Smooth muscle cell (in vitro differentiated cells): ENCODE results near the gene KANSL1. TPM values are rescaled to one million over a fixed set of nuclear protein-coding genes. Genes with fewer than 3 reads are reported as not detected.

Source experiments
- DNase-seq: peaks from one replicate; lab custom pipeline; 2025; ENCODE audit not compliant: unreplicated experiment; lab: John Stamatoyannopoulos, UW
- H2AFZ ChIP-seq: fragments of 200-600 bp; sonication (generic); 2 replicates; pipeline ENCODE4 v1.6.0; 2016; ENCODE audit warnings: antibody characterized with exemption, low read depth, mild to moderate bottlenecking
- H3F3A ChIP-seq: fragments of 200-600 bp; sonication (generic); 2 replicates; pipeline ENCODE4 v1.6.0; 2017; ENCODE audit warnings: antibody characterized with exemption, low read depth
- H3K27ac ChIP-seq: fragments of 200-600 bp; sonication (generic); 2 replicates; pipeline ENCODE4 v1.5.1; 2016; ENCODE audit warnings: low read depth, mild to moderate bottlenecking
- H3K27me3 ChIP-seq: fragments of 200-600 bp; sonication (generic); 2 replicates; pipeline ENCODE4 v1.6.1; 2016; ENCODE audit warnings: low read depth, mild to moderate bottlenecking
- H3K36me3 ChIP-seq: fragments of 200-600 bp; sonication (generic); 2 replicates; pipeline ENCODE4 v1.5.1; 2016; ENCODE audit warnings: low read depth
- H3K4me1 ChIP-seq: fragments of 200-600 bp; sonication (generic); 2 replicates; pipeline ENCODE4 v1.5.1; 2016; ENCODE audit warnings: low read depth
- H3K4me2 ChIP-seq: fragments of 200-600 bp; sonication (generic); 2 replicates; pipeline ENCODE4 v1.6.0; 2016; ENCODE audit warnings: mild to moderate bottlenecking
- H3K4me3 ChIP-seq: fragments of 200-600 bp; sonication (generic); 2 replicates; pipeline ENCODE4 v1.5.1; 2016; ENCODE audit warnings: mild to moderate bottlenecking
- H3K79me2 ChIP-seq: fragments of 200-600 bp; sonication (generic); 2 replicates; pipeline ENCODE4 v1.6.0; 2016; ENCODE audit warnings: low read depth, mild to moderate bottlenecking
- H3K9ac ChIP-seq: fragments of 200-600 bp; sonication (generic); 2 replicates; pipeline ENCODE4 v1.6.0; 2016; ENCODE audit warnings: low read depth
- H3K9me3 ChIP-seq: fragments of 200-600 bp; sonication (generic); replicated peaks from 2 replicates; pipeline ENCODE4 v1.5.1; 2016; ENCODE audit warnings: low read depth
- H4K20me1 ChIP-seq: fragments of 200-600 bp; sonication (generic); 2 replicates; pipeline ENCODE4 v1.6.0; 2016; ENCODE audit warnings: low read depth
- CTCF ChIP-seq: fragments of 200-600 bp; sonication (generic); IDR thresholded peaks from 2 replicates; pipeline ENCODE4 v1.5.1; 2017; ENCODE audit warnings: borderline replicate concordance, mild to moderate bottlenecking, antibody characterized with exemption; ENCODE audit not compliant: insufficient read depth, poor library complexity, severe bottlenecking
- WGBS: methylation state at CpG from one replicate; pipeline ENCODE4 v1.1.7; 2016; ENCODE audit warnings: low lambda C conversion rate; 5-methylcytosine and 5-hydroxymethylcytosine counted together
- polyA plus RNA-seq: library from polyadenylated mRNA; unstranded; fragments of >200 nt; fragmentation: Nextera tagmentation; extraction: Ambion mirVana; gene quantifications from 2 replicates; pipeline ENCODE4 v1.2.1, GENCODE V29; 2016
- total RNA-seq: library from RNA; depleted of rRNA; stranded (reverse); fragments of >200 nt; gene quantifications from 2 replicates; pipeline ENCODE4 v1.2.3, GENCODE V29; 2014

The KANSL1 gene
- total and polyA plus RNA-seq, 2 experiments from 2014 or later = 16.9 to 69.7 TPM

DNA sequence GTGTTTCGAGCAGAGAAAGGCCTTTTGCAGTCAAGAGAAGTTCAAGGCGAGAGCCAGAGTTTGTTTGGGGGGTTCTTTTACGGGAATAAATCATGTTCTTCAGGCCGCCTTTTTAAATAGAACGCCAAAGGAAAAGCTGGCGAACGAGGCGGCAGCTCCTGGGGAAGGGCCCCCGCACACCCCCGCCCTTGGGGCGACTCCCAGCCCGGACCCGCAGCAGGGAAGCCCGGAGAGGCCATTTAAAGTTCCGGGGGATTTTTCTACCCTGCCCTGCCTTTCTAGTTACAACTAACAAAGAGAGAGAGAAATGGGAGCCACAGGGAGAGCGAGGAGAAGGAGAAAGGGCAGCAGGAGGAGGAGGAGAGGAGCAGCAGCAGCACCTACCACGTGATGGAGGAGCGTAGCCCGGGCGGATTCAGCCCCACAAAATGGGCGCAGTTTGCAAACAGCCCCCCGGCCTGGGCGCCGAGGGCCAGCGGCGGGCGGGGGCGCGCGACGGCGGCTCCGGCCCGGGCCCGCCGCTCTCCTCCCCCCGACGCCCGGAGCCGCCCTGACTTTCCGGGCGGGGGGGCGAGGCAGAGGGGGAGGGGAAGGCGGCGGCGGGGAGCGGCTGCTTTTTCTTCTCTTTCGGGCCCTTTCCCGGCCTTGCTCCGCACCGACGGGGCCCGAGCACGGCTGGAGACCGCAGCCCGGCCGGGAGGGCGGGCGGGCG lies 634 bp downstream of the KANSL1 start:
- Histone ChIP-seq H3K4me1 (peaks cover 26% of the 10 kb centered on the region), H2AFZ (peak overlapping the region; percentile 71), H3F3A (peaks cover 14% of the 10 kb centered on the region), H3K79me2 (peaks cover 83% of the 10 kb centered on the region), H3K27me3 (no peaks in the 10 kb centered on the region), H3K36me3 (no peaks in the 10 kb centered on the region), H3K27ac (peak overlapping the region; percentile 95), H3K9ac (peak overlapping the region; percentile 94), H4K20me1 (peaks cover 84% of the 10 kb centered on the region), H3K4me2 (peak overlapping the region; percentile 91), H3K4me3 (peak overlapping the region; percentile 97), H3K9me3 (no peaks in the 10 kb centered on the region)
- TF ChIP-seq CTCF = no peak
- DNase-seq = peak; percentile 58
- WGBS = under 1% methylated on average over 47 of the region's 60 CpGs

DNA sequence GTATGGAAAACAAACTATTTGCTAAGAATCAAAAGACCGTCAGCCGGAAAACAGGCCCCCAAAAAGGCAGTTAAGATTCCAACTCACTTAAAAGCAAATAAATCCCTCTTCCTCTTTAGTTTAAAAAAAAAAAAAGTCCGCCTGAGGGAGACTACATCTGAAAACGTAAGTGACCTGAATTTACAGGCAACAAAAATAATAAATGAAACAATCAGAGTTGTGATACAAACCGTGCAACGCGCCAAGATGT lies 1.1 kb downstream of the KANSL1 start:
- Histone ChIP-seq H3K9me3 (no peaks in the 10 kb centered on the region), H3K4me2 (peak overlapping the region; percentile 91), H3F3A (peaks cover 14% of the 10 kb centered on the region), H3K27ac (peak overlapping the region; percentile 95), H4K20me1 (peaks cover 84% of the 10 kb centered on the region), H3K4me3 (peak overlapping the region; percentile 97), H3K79me2 (peaks cover 84% of the 10 kb centered on the region), H3K36me3 (no peaks in the 10 kb centered on the region), H3K4me1 (peaks cover 31% of the 10 kb centered on the region), H3K27me3 (no peaks in the 10 kb centered on the region), H2AFZ (peak overlapping the region; percentile 68), H3K9ac (peak overlapping the region; percentile 94)
- DNase-seq = no peak
- WGBS = 1% methylated on average over 7 of the region's 7 CpGs
- no peak for TF ChIP-seq CTCF

GRCh38 chr17:46191322-46192188 lies 1.7 kb downstream of the KANSL1 start:
- Histone ChIP-seq H2AFZ (no peak overlapping the region), H3K4me1 (peaks cover 32% of the 10 kb centered on the region), H4K20me1 (peaks cover 84% of the 10 kb centered on the region), H3K9me3 (no peaks in the 10 kb centered on the region), H3K27me3 (no peaks in the 10 kb centered on the region), H3K4me2 (peak overlapping the region; percentile 91), H3F3A (peaks cover 14% of the 10 kb centered on the region), H3K79me2 (peaks cover 84% of the 10 kb centered on the region), H3K4me3 (peak overlapping the region; percentile 97), H3K9ac (peak overlapping the region; percentile 94), H3K36me3 (no peaks in the 10 kb centered on the region), H3K27ac (peak overlapping the region; percentile 95)
- no peak for TF ChIP-seq CTCF
- DNase-seq = no peak
- WGBS = 2% methylated on average over 20 of the region's 20 CpGs
